HepG2 (cell line): ENCODE data around the gene ZNFX1. TPM values are rescaled to one million over a fixed set of nuclear protein-coding genes. Genes with fewer than 3 reads are reported as not detected.

ENCODE experiments used
- ARNTL ChIP-seq: sonication (generic); formaldehyde crosslinking; IDR thresholded peaks from 2 replicates; pipeline ENCODE4 v1.4.0; 2020; ENCODE audit warnings: mild to moderate bottlenecking, missing genetic modification reagents
- ELF3 ChIP-seq: IDR thresholded peaks from 2 replicates; pipeline ENCODE4 v1.6.1; 2016; ENCODE audit warnings: missing genetic modification reagents, missing compliant biosample characterization
- FOSL2 ChIP-seq: sonication (generic); formaldehyde crosslinking; IDR thresholded peaks from 2 replicates; pipeline ENCODE4 v1.4.0; 2020; ENCODE audit warnings: missing genetic modification reagents
- MLXIP ChIP-seq: sonication (generic); formaldehyde crosslinking; IDR thresholded peaks from 2 replicates; pipeline ENCODE4 v1.9.0; 2021; ENCODE audit warnings: missing genetic modification reagents, borderline replicate concordance
- MYC ChIP-seq: sonication (generic); formaldehyde crosslinking; IDR thresholded peaks from 2 replicates; pipeline ENCODE4 v1.9.0; 2021; ENCODE audit warnings: missing genetic modification reagents, borderline replicate concordance
- NR2F1 ChIP-seq, 2 experiments: fragments of 450-650 bp in 1 of 2; formaldehyde crosslinking in 1 of 2; IDR thresholded peaks; 2 replicates each; pipeline versions ENCODE4 v1.5.0 to v1.6.1; 2016 to 2020; ENCODE audit warnings: mild to moderate bottlenecking in 1 of 2, missing compliant biosample characterization in 1 of 2, missing genetic modification reagents in 1 of 2, moderate library complexity in 1 of 2
- NR2F2 ChIP-seq: IDR thresholded peaks from 2 replicates; pipeline ENCODE4 v1.6.1; 2012; ENCODE audit warnings: low read depth, inconsistent platforms, borderline replicate concordance
- PATZ1 ChIP-seq: sonication (generic); formaldehyde crosslinking; IDR thresholded peaks from 2 replicates; pipeline ENCODE4 v1.4.0; 2020; ENCODE audit warnings: missing genetic modification reagents
- PHF8 ChIP-seq: sonication (generic); formaldehyde crosslinking; IDR thresholded peaks from 2 replicates; pipeline ENCODE4 v1.5.0; 2020; ENCODE audit warnings: missing genetic modification reagents
- POLR2A ChIP-seq, 2 experiments: IDR thresholded peaks; 2 replicates each; pipeline ENCODE4 v1.6.1; 2011; ENCODE audit warnings: low read depth in 2 of 2, low read length in 2 of 2, mild to moderate bottlenecking in 1 of 2, moderate library complexity in 1 of 2; ENCODE audit not compliant: insufficient read depth in 1 of 2
- RFX5 ChIP-seq: IDR thresholded peaks from 2 replicates; pipeline ENCODE4 v1.6.1; 2011; ENCODE audit warnings: low read depth, low read length, improper control_type of control experiment
- TARDBP ChIP-seq: sonication (generic); formaldehyde crosslinking; IDR thresholded peaks from 2 replicates; pipeline ENCODE4 v1.8.0; 2022; ENCODE audit warnings: mild to moderate bottlenecking, missing genetic modification reagents
- TOPORS ChIP-seq: sonication (generic); formaldehyde crosslinking; IDR thresholded peaks from 2 replicates; pipeline ENCODE4 v1.8.0; 2023; ENCODE audit warnings: mild to moderate bottlenecking, missing genetic modification reagents
- TSC22D2 ChIP-seq: sonication (generic); formaldehyde crosslinking; IDR thresholded peaks from 2 replicates; pipeline ENCODE4 v1.5.1; 2020; ENCODE audit warnings: missing genetic modification reagents, mild to moderate bottlenecking, borderline replicate concordance
- U2AF2 ChIP-seq: fragments of 200-400 bp; formaldehyde crosslinking; IDR thresholded peaks from 2 replicates; pipeline ENCODE4 v1.6.1; 2017; ENCODE audit warnings: low read depth, mild to moderate bottlenecking, low read length
- ZNF24 ChIP-seq: fragments of 450-650 bp; IDR thresholded peaks from 2 replicates; pipeline ENCODE4 v1.6.1; 2017; ENCODE audit warnings: antibody characterized with exemption, mild to moderate bottlenecking
- ZNF646 ChIP-seq: sonication (generic); formaldehyde crosslinking; IDR thresholded peaks from 2 replicates; pipeline ENCODE4 v1.9.0; 2021; ENCODE audit warnings: mild to moderate bottlenecking, missing genetic modification reagents
- ZNF772 ChIP-seq: sonication (generic); formaldehyde crosslinking; IDR thresholded peaks from 2 replicates; pipeline ENCODE4 v1.5.0; 2020; ENCODE audit warnings: mild to moderate bottlenecking, missing genetic modification reagents
- ZSCAN25 ChIP-seq: sonication (generic); formaldehyde crosslinking; IDR thresholded peaks from 2 replicates; pipeline ENCODE4 v1.8.0; 2022; ENCODE audit warnings: mild to moderate bottlenecking, missing genetic modification reagents
- polyA plus RNA-seq, 8 experiments: library from polyadenylated mRNA; depleted of rRNA in 3 of 8; stranded (reverse) in 7 of 8; unstranded in 1 of 8; fragments of >200 nt; fragmentation: Illumina TruSeq in 4 of 8; extraction: Trizol in 4 of 8; gene quantifications; 2 replicates each; pipeline versions ENCODE4 v1.2.1 to v1.2.3, GENCODE V29; 2011 to 2016; ENCODE audit warnings: low read depth in 4 of 8, missing spikeins in 1 of 8, mixed read lengths in 1 of 8; ENCODE audit not compliant: insufficient read depth in 1 of 8
- total RNA-seq, 5 experiments: library from RNA; depleted of rRNA; stranded (reverse); fragments of >200 nt; fragmentation: Illumina TruSeq; extraction: Trizol; gene quantifications; 2 replicates each; pipeline ENCODE4 v1.2.3, GENCODE V29; 2016; ENCODE audit warnings: low read depth in 1 of 5

ZNFX1 gene
- total and polyA plus RNA-seq, 2 of the 13 experiments (the other 11 are each of a cell fraction or from before 2014, with no cell fraction given): 2.9 to 11.1 TPM

GRCh38 chr20:49245921-49246740 is 31.7 kb downstream of the ZNFX1 start (continued):
- TF ChIP-seq NR2F1 (CRISPR knock-in tag; IDR thresholded peaks at IDR 0.05): no peak
- TF ChIP-seq ELF3: 0 out of 2 replicates have a peak, but pooled peaks have one; percentile 33
- 0 out of 2 replicates have a peak, but pooled peaks have one; percentile 13 for TF ChIP-seq TARDBP (CRISPR knock-in tag)
- TF ChIP-seq TSC22D2 (CRISPR knock-in tag): 0 out of 2 replicates have a peak, but pooled peaks have one; percentile 26
- TF ChIP-seq ZNF646 (CRISPR knock-in tag): no peak
- TF ChIP-seq RFX5: no peak
- no peak for TF ChIP-seq ZNF772 (CRISPR knock-in tag)
- peak in 1 of 2 experiments; percentile 21; a peak in 1 of 4 replicates for TF ChIP-seq POLR2A (IDR thresholded peaks at IDR 0.05; ENCODE audit: insufficient read depth in 1 of 2, low read depth in 2 of 2, low read length in 2 of 2)
- TF ChIP-seq ARNTL (CRISPR knock-in tag): no peak
- no peak for TF ChIP-seq MYC (CRISPR knock-in tag)
- TF ChIP-seq PATZ1 (CRISPR knock-in tag): 0 out of 2 replicates have a peak, but pooled peaks have one; percentile 21
- 0 out of 2 replicates have a peak, but pooled peaks have one; percentile 4 for TF ChIP-seq FOSL2 (CRISPR knock-in tag)
- TF ChIP-seq ZNF24: no peak
- TF ChIP-seq U2AF2: no peak
- TF ChIP-seq TOPORS (CRISPR knock-in tag): 0 out of 2 replicates have a peak, but pooled peaks have one; percentile 55
- no peak for TF ChIP-seq MLXIP
- TF ChIP-seq NR2F2: no peak
- TF ChIP-seq PHF8: no peak
- TF ChIP-seq ZSCAN25 (CRISPR knock-in tag): no peak
